Measurements from ENCODE around the gene MAD2L2. TPM values are rescaled to one million over a fixed set of nuclear protein-coding genes. Genes with fewer than 3 reads are reported as not detected.

MAD2L2 gene
- polyA plus RNA-seq, 1 donor, result 29.4 TPM

GRCh38 chr1:11653101-11653860 is 27.7 kb downstream of the MAD2L2 start:
- DNase-seq, result no peak

GRCh38 chr1:11652203-11652780 is 28.7 kb downstream of the MAD2L2 start:
- no peak for DNase-seq

- DNase-seq, result no peak
Observed at GRCh38 chr1:11651017-11651416, 29.9 kb downstream of the MAD2L2 start.

- DNase-seq, result peak; percentile 37
Observed at GRCh38 chr1:11650331-11650991, 30.5 kb downstream of the MAD2L2 start.

GRCh38 chr1:11649624-11650330 is 31.2 kb downstream of the MAD2L2 start:
- DNase-seq, result no peak

- no peak for DNase-seq
Observed at GRCh38 chr1:11649237-11649623, 31.7 kb downstream of the MAD2L2 start.

GRCh38 chr1:11648732-11649158 is 32.2 kb downstream of the MAD2L2 start:
- no peak for DNase-seq

- no peak for DNase-seq
Observed at GRCh38 chr1:11648039-11648438, 32.9 kb downstream of the MAD2L2 start.

- DNase-seq, result no peak
Observed at GRCh38 chr1:11647333-11647732, 33.6 kb downstream of the MAD2L2 start.

- no peak for DNase-seq
Observed at GRCh38 chr1:11646317-11646716, 34.6 kb downstream of the MAD2L2 start.

- DNase-seq, result peak; percentile 53
Observed at GRCh38 chr1:11645670-11646265, 35.2 kb downstream of the MAD2L2 start.

- no peak for DNase-seq
Observed at GRCh38 chr1:11645270-11645669, 35.7 kb downstream of the MAD2L2 start.

GRCh38 chr1:11643782-11644181 is 37.2 kb downstream of the MAD2L2 start:
- no peak for DNase-seq

GRCh38 chr1:11642418-11643017 is 38.4 kb downstream of the MAD2L2 start:
- peak; percentile 68 for DNase-seq

- no peak for DNase-seq
Observed at GRCh38 chr1:11641776-11642305, 39.1 kb downstream of the MAD2L2 start.

GRCh38 chr1:11640944-11641343 is 40.0 kb downstream of the MAD2L2 start:
- DNase-seq, result no peak

GRCh38 chr1:11640101-11640500 is 40.8 kb downstream of the MAD2L2 start:
- no peak for DNase-seq

GRCh38 chr1:11639372-11639771 is 41.6 kb downstream of the MAD2L2 start:
- no peak for DNase-seq

- no peak for DNase-seq
Observed at GRCh38 chr1:11638121-11638520, 42.8 kb downstream of the MAD2L2 start.

GRCh38 chr1:11634365-11635192 is 46.4 kb downstream of the MAD2L2 start:
- DNase-seq, result no peak
